ENCODE data around the gene ISM1. TPM values are rescaled to one million over a fixed set of nuclear protein-coding genes. Genes with fewer than 3 reads are reported as not detected.

The ISM1 gene
- total RNA-seq: 1.0 TPM

- Histone ChIP-seq H3K36me3 (ENCODE audit: control insufficient read depth in 3 of 3, insufficient read depth in 3 of 3, low read length in 3 of 3) (no peaks in the 10 kb centered on the region), H3K4me1 (ENCODE audit: control insufficient read depth in 3 of 3, insufficient read depth in 3 of 3, low read length in 3 of 3) (peaks cover 12 to 13% (median 13%) of the 10 kb centered on the region in 3 donors), H3K9me3 (ENCODE audit: control insufficient read depth in 3 of 3, low read length in 3 of 3) (no peaks in the 10 kb centered on the region), H3K4me3 (ENCODE audit: low read length in 3 of 3) (peak within 1 kb of the TSS; percentile 55 to 63 (median 59)), H3K27me3 (ENCODE audit: control insufficient read depth in 3 of 3, insufficient read depth in 3 of 3, low read length in 3 of 3) (peaks cover 24 to 29% (median 25%) of the 10 kb centered on the region in 3 donors), H3K9ac (ENCODE audit: low read depth in 1 of 3, low read length in 3 of 3) (peak within 1 kb of the TSS in 1 of 3 donors; percentile 50), H3K27ac (ENCODE audit: low read depth, low read length) (no peak within 1 kb of the TSS)
These were observed at the start of gene ISM1 for GRCh38 chr20:13220904-13221297. ISM1 (plus strand) TSS chr20:13221274; CDS start chr20:13221777, 503 bp downstream.

- Histone ChIP-seq H3K4me1 (ENCODE audit: control insufficient read depth in 3 of 3, insufficient read depth in 3 of 3, low read length in 3 of 3) (no peaks in the 10 kb centered on the region), H3K36me3 (ENCODE audit: control insufficient read depth in 3 of 3, insufficient read depth in 3 of 3, low read length in 3 of 3) (no peaks in the 10 kb centered on the region), H3K27ac (ENCODE audit: low read depth, low read length) (no peak overlapping the region), H3K27me3 (ENCODE audit: control insufficient read depth in 3 of 3, insufficient read depth in 3 of 3, low read length in 3 of 3) (no peaks in the 10 kb centered on the region), H3K9ac (ENCODE audit: low read depth in 1 of 3, low read length in 3 of 3) (no peak overlapping the region), H3K9me3 (ENCODE audit: control insufficient read depth in 3 of 3, low read length in 3 of 3) (peaks cover 0 to 2% (median 0%) of the 10 kb centered on the region in 3 donors), H3K4me3 (ENCODE audit: low read length in 3 of 3) (no peak overlapping the region)
These were observed 47.9 kb upstream of the ISM1 start for GRCh38 chr20:13173201-13173600.

DNA sequence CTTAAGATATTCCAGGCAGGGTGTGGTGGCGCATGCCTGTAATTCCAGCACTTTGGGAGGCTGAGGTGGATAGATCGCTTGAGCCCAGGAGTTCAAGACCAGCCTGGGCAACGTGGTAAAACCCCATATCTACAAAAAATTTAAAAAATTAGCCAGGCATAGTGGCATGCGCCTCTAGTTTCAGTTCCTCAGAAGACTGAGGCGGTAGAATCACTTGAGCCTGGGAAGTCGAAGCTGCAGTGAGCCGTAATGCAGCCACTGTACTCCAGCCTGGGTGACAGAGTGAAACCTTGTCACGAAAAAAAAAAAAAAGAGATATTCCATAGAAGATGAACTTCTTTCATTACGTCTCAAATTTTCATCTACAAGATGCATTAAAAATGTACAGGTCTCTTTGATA is 46.7 kb upstream of the ISM1 start:
- H3K27me3 ChIP-seq (ENCODE audit: control insufficient read depth in 3 of 3, insufficient read depth in 3 of 3, low read length in 3 of 3): no peaks in the 10 kb centered on the region
- H3K4me3 ChIP-seq (ENCODE audit: low read length in 3 of 3): no peak overlapping the region
- no peak overlapping the region for H3K9ac ChIP-seq (ENCODE audit: low read depth in 1 of 3, low read length in 3 of 3)
- peaks cover 0 to 2% (median 0%) of the 10 kb centered on the region in 3 donors for H3K9me3 ChIP-seq (ENCODE audit: control insufficient read depth in 3 of 3, low read length in 3 of 3)
- no peaks in the 10 kb centered on the region for H3K4me1 ChIP-seq (ENCODE audit: control insufficient read depth in 3 of 3, insufficient read depth in 3 of 3, low read length in 3 of 3)
- no peak overlapping the region for H3K27ac ChIP-seq (ENCODE audit: low read depth, low read length)
- H3K36me3 ChIP-seq (ENCODE audit: control insufficient read depth in 3 of 3, insufficient read depth in 3 of 3, low read length in 3 of 3): no peaks in the 10 kb centered on the region

- H3K9me3 ChIP-seq (ENCODE audit: control insufficient read depth in 3 of 3, low read length in 3 of 3): peaks cover 0 to 2% (median 0%) of the 10 kb centered on the region in 3 donors
- no peaks in the 10 kb centered on the region for H3K27me3 ChIP-seq (ENCODE audit: control insufficient read depth in 3 of 3, insufficient read depth in 3 of 3, low read length in 3 of 3)
- H3K9ac ChIP-seq (ENCODE audit: low read depth in 1 of 3, low read length in 3 of 3): no peak overlapping the region
- H3K36me3 ChIP-seq (ENCODE audit: control insufficient read depth in 3 of 3, insufficient read depth in 3 of 3, low read length in 3 of 3): no peaks in the 10 kb centered on the region
- no peaks in the 10 kb centered on the region for H3K4me1 ChIP-seq (ENCODE audit: control insufficient read depth in 3 of 3, insufficient read depth in 3 of 3, low read length in 3 of 3)
- H3K27ac ChIP-seq (ENCODE audit: low read depth, low read length): no peak overlapping the region
- no peak overlapping the region for H3K4me3 ChIP-seq (ENCODE audit: low read length in 3 of 3)
These were observed 39.8 kb upstream of the ISM1 start for GRCh38 chr20:13180986-13181889.

- Histone ChIP-seq H3K4me3 (ENCODE audit: low read length in 3 of 3) (no peak overlapping the region), H3K9ac (ENCODE audit: low read depth in 1 of 3, low read length in 3 of 3) (no peak overlapping the region), H3K36me3 (ENCODE audit: control insufficient read depth in 3 of 3, insufficient read depth in 3 of 3, low read length in 3 of 3) (no peaks in the 10 kb centered on the region), H3K27ac (ENCODE audit: low read depth, low read length) (no peak overlapping the region), H3K27me3 (ENCODE audit: control insufficient read depth in 3 of 3, insufficient read depth in 3 of 3, low read length in 3 of 3) (no peaks in the 10 kb centered on the region), H3K4me1 (ENCODE audit: control insufficient read depth in 3 of 3, insufficient read depth in 3 of 3, low read length in 3 of 3) (no peaks in the 10 kb centered on the region), H3K9me3 (ENCODE audit: control insufficient read depth in 3 of 3, low read length in 3 of 3) (no peaks in the 10 kb centered on the region)
These were observed 38.1 kb upstream of the ISM1 start for GRCh38 chr20:13183005-13183404.

DNA sequence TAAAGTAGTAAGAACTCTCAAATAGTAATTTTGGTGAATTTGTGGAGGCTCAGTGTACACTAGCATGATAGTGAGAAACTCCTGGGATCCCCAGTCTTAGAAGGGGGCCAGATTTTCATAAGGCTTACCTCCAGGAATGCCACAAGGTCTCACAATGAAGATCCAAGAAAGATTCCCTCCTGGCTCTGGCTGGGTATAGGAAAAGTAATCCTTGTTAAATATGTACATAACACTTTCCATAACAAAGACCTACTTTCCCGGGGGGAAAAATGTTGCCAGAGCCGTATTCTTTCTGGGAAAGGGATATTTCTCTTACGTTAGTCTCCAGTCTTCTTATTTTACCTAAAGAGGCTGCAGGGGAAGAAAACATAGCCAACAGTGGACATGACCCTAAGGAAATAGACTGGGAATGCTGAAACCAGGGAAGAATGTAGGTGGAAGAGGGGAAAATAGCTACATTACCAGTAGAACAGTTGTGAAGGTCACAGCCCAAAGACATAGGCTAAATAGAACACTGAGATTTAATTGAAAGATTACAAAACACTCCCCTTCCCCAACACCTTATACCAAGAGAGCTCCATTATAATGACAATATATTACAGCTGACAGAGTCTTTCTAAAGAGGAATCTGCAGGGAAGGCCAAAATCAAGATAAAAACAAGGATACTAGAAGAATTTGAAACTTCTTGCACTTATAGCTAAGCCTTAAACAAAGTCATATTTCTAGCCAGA is 34.9 kb upstream of the ISM1 start:
- Histone ChIP-seq H3K9ac (ENCODE audit: low read depth in 1 of 3, low read length in 3 of 3) (no peak overlapping the region), H3K27me3 (ENCODE audit: control insufficient read depth in 3 of 3, insufficient read depth in 3 of 3, low read length in 3 of 3) (no peaks in the 10 kb centered on the region), H3K36me3 (ENCODE audit: control insufficient read depth in 3 of 3, insufficient read depth in 3 of 3, low read length in 3 of 3) (no peaks in the 10 kb centered on the region), H3K4me1 (ENCODE audit: control insufficient read depth in 3 of 3, insufficient read depth in 3 of 3, low read length in 3 of 3) (no peaks in the 10 kb centered on the region), H3K4me3 (ENCODE audit: low read length in 3 of 3) (no peak overlapping the region), H3K27ac (ENCODE audit: low read depth, low read length) (no peak overlapping the region), H3K9me3 (ENCODE audit: control insufficient read depth in 3 of 3, low read length in 3 of 3) (no peaks in the 10 kb centered on the region)

DNA sequence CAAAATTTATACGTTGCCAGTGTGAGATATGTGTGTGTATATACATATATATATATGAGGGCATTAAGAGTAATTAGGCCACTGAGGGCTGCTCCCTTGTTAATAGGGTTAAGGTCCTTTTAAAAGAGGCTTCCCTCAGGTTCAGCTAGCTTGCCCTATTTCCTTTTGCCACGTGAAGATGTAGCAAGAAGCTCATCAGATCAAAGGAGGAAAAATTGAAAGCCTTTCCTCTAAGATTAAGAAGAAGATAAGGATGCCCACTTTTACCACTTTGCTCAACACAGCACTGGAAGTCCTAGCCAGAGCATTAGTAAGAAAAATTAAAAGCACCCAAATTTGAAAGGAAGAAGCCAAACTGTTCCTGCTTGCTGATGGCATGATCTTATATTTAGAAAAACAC is 33.2 kb upstream of the ISM1 start:
- H3K9ac ChIP-seq (ENCODE audit: low read depth in 1 of 3, low read length in 3 of 3): no peak overlapping the region
- no peak overlapping the region for H3K4me3 ChIP-seq (ENCODE audit: low read length in 3 of 3)
- H3K27ac ChIP-seq (ENCODE audit: low read depth, low read length): no peak overlapping the region
- no peaks in the 10 kb centered on the region for H3K27me3 ChIP-seq (ENCODE audit: control insufficient read depth in 3 of 3, insufficient read depth in 3 of 3, low read length in 3 of 3)
- no peaks in the 10 kb centered on the region for H3K9me3 ChIP-seq (ENCODE audit: control insufficient read depth in 3 of 3, low read length in 3 of 3)
- no peaks in the 10 kb centered on the region for H3K36me3 ChIP-seq (ENCODE audit: control insufficient read depth in 3 of 3, insufficient read depth in 3 of 3, low read length in 3 of 3)
- no peaks in the 10 kb centered on the region for H3K4me1 ChIP-seq (ENCODE audit: control insufficient read depth in 3 of 3, insufficient read depth in 3 of 3, low read length in 3 of 3)

- H3K27ac ChIP-seq (ENCODE audit: low read depth, low read length): no peak overlapping the region
- no peak overlapping the region for H3K4me3 ChIP-seq (ENCODE audit: low read length in 3 of 3)
- no peaks in the 10 kb centered on the region for H3K27me3 ChIP-seq (ENCODE audit: control insufficient read depth in 3 of 3, insufficient read depth in 3 of 3, low read length in 3 of 3)
- H3K9me3 ChIP-seq (ENCODE audit: control insufficient read depth in 3 of 3, low read length in 3 of 3): no peaks in the 10 kb centered on the region
- no peaks in the 10 kb centered on the region for H3K4me1 ChIP-seq (ENCODE audit: control insufficient read depth in 3 of 3, insufficient read depth in 3 of 3, low read length in 3 of 3)
- H3K9ac ChIP-seq (ENCODE audit: low read depth in 1 of 3, low read length in 3 of 3): no peak overlapping the region
- no peaks in the 10 kb centered on the region for H3K36me3 ChIP-seq (ENCODE audit: control insufficient read depth in 3 of 3, insufficient read depth in 3 of 3, low read length in 3 of 3)
These were observed 21.8 kb upstream of the ISM1 start for GRCh38 chr20:13199279-13199678.

DNA sequence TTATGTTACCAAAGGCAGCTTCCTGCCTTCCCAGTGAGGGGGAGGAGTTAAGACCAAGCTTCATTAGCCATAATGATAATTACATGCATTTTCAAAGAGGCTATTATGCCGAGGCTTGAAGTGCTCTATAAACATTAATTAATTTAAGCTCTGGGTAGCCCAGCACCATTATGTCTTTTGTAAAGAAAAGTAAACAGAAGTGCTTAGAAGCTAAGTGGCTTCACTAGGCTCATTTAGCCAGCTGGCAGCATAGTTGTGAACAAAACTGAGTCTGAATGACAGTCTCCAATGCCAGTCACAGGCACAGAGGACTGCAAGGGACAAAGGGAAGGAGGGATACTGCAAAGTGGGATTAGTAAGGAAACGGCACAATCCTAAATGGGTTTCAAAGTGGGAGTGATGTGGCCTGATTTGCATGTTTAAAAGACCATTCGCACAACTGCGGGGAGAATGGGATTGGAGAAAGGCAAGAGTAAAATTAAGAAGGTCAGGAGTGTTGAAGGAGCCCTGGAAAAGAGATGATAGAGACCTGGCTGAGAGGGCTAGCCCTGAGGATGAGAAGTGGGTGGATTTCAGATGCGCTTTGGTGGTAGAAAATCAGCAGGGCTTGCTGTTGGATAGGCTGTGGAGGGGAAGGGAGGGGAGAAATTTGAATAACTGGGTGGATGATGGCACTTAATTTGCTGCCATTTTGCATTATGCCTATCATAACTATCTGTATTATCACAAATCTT is 20.1 kb upstream of the ISM1 start:
- no peaks in the 10 kb centered on the region for H3K4me1 ChIP-seq (ENCODE audit: control insufficient read depth in 3 of 3, insufficient read depth in 3 of 3, low read length in 3 of 3)
- H3K9me3 ChIP-seq (ENCODE audit: control insufficient read depth in 3 of 3, low read length in 3 of 3): no peaks in the 10 kb centered on the region
- H3K9ac ChIP-seq (ENCODE audit: low read depth in 1 of 3, low read length in 3 of 3): no peak overlapping the region
- H3K27ac ChIP-seq (ENCODE audit: low read depth, low read length): no peak overlapping the region
- no peak overlapping the region for H3K4me3 ChIP-seq (ENCODE audit: low read length in 3 of 3)
- no peaks in the 10 kb centered on the region for H3K27me3 ChIP-seq (ENCODE audit: control insufficient read depth in 3 of 3, insufficient read depth in 3 of 3, low read length in 3 of 3)
- no peaks in the 10 kb centered on the region for H3K36me3 ChIP-seq (ENCODE audit: control insufficient read depth in 3 of 3, insufficient read depth in 3 of 3, low read length in 3 of 3)

All from skeletal muscle tissue (tissue), 4 donors.